Forelimb muscle (tissue), 1 donor: ENCODE measurements around the gene GTF2F2. TPM values are rescaled to one million over a fixed set of nuclear protein-coding genes. Genes with fewer than 3 reads are reported as not detected.
"Not testable (repeated sequence)": the region's sequence is repeated elsewhere in the genome, so short reads cannot be mapped to it uniquely, and the experiment has no call there.

Source experiments
- DNase-seq: peaks from one replicate; pipeline ENCODE4 v3.0.0-alpha.2; 2013; ENCODE audit warnings: low read depth
- polyA plus RNA-seq: library from polyadenylated mRNA; unstranded; fragments of 120-200 nt; gene quantifications from one replicate; pipeline ENCODE4 v1.2.1, GENCODE V29; 2013; ENCODE audit not compliant: insufficient read length

Gene GTF2F2
- polyA plus RNA-seq, 1 donor: 17.4 TPM

- peak; percentile 31 for DNase-seq
Measured at GRCh38 chr13:45178349-45179162, 58.2 kb downstream of the GTF2F2 start.

- no peak for DNase-seq
Measured at GRCh38 chr13:45179428-45179827, 59.1 kb downstream of the GTF2F2 start.

GRCh38 chr13:45180303-45180702, 60.0 kb downstream of the GTF2F2 start:
- no peak for DNase-seq

GRCh38 chr13:45180713-45181601, 60.6 kb downstream of the GTF2F2 start:
- no peak for DNase-seq

GRCh38 chr13:45184693-45185092, 64.4 kb downstream of the GTF2F2 start:
- DNase-seq: no peak

- no peak for DNase-seq
Measured at GRCh38 chr13:45185286-45185685, 65.0 kb downstream of the GTF2F2 start.

- not testable (repeated sequence) for DNase-seq
Measured at GRCh38 chr13:45189077-45189476, 68.8 kb downstream of the GTF2F2 start.

- DNase-seq: not testable (repeated sequence)
Measured at GRCh38 chr13:45189511-45189910, 69.2 kb downstream of the GTF2F2 start.

GRCh38 chr13:45191874-45192273, 71.6 kb downstream of the GTF2F2 start:
- DNase-seq: no peak

- DNase-seq: no peak
Measured at GRCh38 chr13:45194081-45194939, 74.0 kb downstream of the GTF2F2 start.

GRCh38 chr13:45195421-45195820, 75.1 kb downstream of the GTF2F2 start:
- no peak for DNase-seq

- no peak for DNase-seq
Measured at GRCh38 chr13:45196096-45196495, 75.8 kb downstream of the GTF2F2 start.

- no peak for DNase-seq
Measured at GRCh38 chr13:45196622-45197021, 76.3 kb downstream of the GTF2F2 start.

GRCh38 chr13:45198041-45198440, 77.7 kb downstream of the GTF2F2 start:
- DNase-seq: no peak

- no peak for DNase-seq
Measured at GRCh38 chr13:45198924-45199323, 78.6 kb downstream of the GTF2F2 start.

- no peak for DNase-seq
Measured at GRCh38 chr13:45199711-45200110, 79.4 kb downstream of the GTF2F2 start.

GRCh38 chr13:45200701-45201232, 80.5 kb downstream of the GTF2F2 start, which contains the start of gene KCTD4:
Gene KCTD4, minus strand, starts transcription at chr13:45201045. Its CDS starts 6,478 bp downstream, at chr13:45194567.
- no peak for DNase-seq

- no peak for DNase-seq
Measured at GRCh38 chr13:45205124-45205523, 84.8 kb downstream of the GTF2F2 start.

GRCh38 chr13:45206340-45206739, 86.0 kb downstream of the GTF2F2 start:
- DNase-seq: no peak

GRCh38 chr13:45207319-45207718, 87.0 kb downstream of the GTF2F2 start:
- no peak for DNase-seq

GRCh38 chr13:45208132-45208531, 87.8 kb downstream of the GTF2F2 start:
- DNase-seq: no peak
